Measurements from ENCODE around the gene IRF2BPL. TPM values are rescaled to one million over a fixed set of nuclear protein-coding genes. Genes with fewer than 3 reads are reported as not detected.

Gene IRF2BPL
- total RNA-seq, 1 experiment from 2014 or later, result 74.6 TPM

- CTCF ChIA-PET, result interaction anchor here (0.6 to 1.4 kb wide), 4 partner anchors 12 to 165 kb away, joined by 3 to 5 read pairs (median 4); no protein-coding TSS in a partner anchor
- H4K20me1 ChIP-seq (ENCODE audit: insufficient read depth), result no peaks in the 10 kb centered on the region
- H3K9ac ChIP-seq (ENCODE audit: low read length), result peak overlapping the region; percentile 55
- intact Hi-C loops (cut with micrococcal nuclease), result loop anchor here (5.0 kb wide), 1 partner anchor 84 kb away; no protein-coding TSS in a partner anchor
- no peaks in the 10 kb centered on the region for H3K79me2 ChIP-seq (ENCODE audit: insufficient read depth, low read length)
- ATAC-seq, result no peak
- peaks cover 80 to 82% of the 10 kb centered on the region in 2 experiments for H3K4me1 ChIP-seq (ENCODE audit: control insufficient read depth in 1 of 2, insufficient read depth in 2 of 2, low read length in 2 of 2)
- no TSS peak for BruUV-seq (replicated peaks)
- RAD21 ChIA-PET (ENCODE audit: low non-redundant PET in 1 of 2, low total read pairs in 2 of 2, uncharacterized antibody in 2 of 2, unreplicated experiment in 2 of 2), result interaction anchor here in 1 of 2 experiments (0.7 kb wide), 1 partner anchor 12 kb away, joined by 3 read pairs; the partner anchor contains the start of gene IRF2BPL
- TF ChIP-seq REST (IDR thresholded peaks at IDR 0.05; ENCODE audit: low read depth), result no peak
- no peak for TF ChIP-seq POLR2AphosphoS5 (IDR thresholded peaks at IDR 0.05; ENCODE audit: low read depth, low read length)
- no peak for TF ChIP-seq RAD21 (IDR thresholded peaks at IDR 0.05; ENCODE audit: low read depth)
- TF ChIP-seq JUND (IDR thresholded peaks at IDR 0.05), result no peak
- TF ChIP-seq ELF1 (IDR thresholded peaks at IDR 0.05; ENCODE audit: borderline replicate concordance, low read depth), result no peak
- TF ChIP-seq CEBPB (IDR thresholded peaks at IDR 0.05; ENCODE audit: low read depth), result no peak
- no peak for TF ChIP-seq EZH2 (IDR thresholded peaks at IDR 0.05)
- no peak for TF ChIP-seq ZBTB33 (IDR thresholded peaks at IDR 0.05; ENCODE audit: extremely low read depth, insufficient replicate concordance, low read length)
- no peak for TF ChIP-seq ZNF274 (IDR thresholded peaks at IDR 0.05; ENCODE audit: low read depth, low read length)
- TF ChIP-seq EZH2phosphoT487 (IDR thresholded peaks at IDR 0.05; ENCODE audit: borderline replicate concordance), result no peak
- peak overlapping the region; percentile 21 to 49 for H3K4me3 ChIP-seq (replicated peaks in 1 of 2; ENCODE audit: low read depth in 1 of 2, low read length in 2 of 2)
- DNase-seq (ENCODE audit: low read depth, low spot score), result no peak
- no peaks in the 10 kb centered on the region for H3K9me3 ChIP-seq (ENCODE audit: control insufficient read depth in 1 of 2, insufficient read depth in 1 of 2, low read depth in 1 of 2, low read length in 2 of 2)
- H2AFZ ChIP-seq (ENCODE audit: low read depth, low read length, poor library complexity, severe bottlenecking), result peak overlapping the region; percentile 86
- POLR2A ChIA-PET, result interaction anchor here (0.9 to 2.3 kb wide), 13 partner anchors 9 to 123 kb away, joined by 3 to 18 read pairs (median 6); no protein-coding TSS in a partner anchor
- no peaks in the 10 kb centered on the region for H3K36me3 ChIP-seq (ENCODE audit: control insufficient read depth in 1 of 2, insufficient read depth in 2 of 2, low read length in 2 of 2)
- peak overlapping the region; percentile 87 for H3K27ac ChIP-seq (ENCODE audit: low read depth, low read length)
- H3K4me2 ChIP-seq (ENCODE audit: low read length), result peak overlapping the region; percentile 78
- H3K27me3 ChIP-seq (ENCODE audit: insufficient read depth, low read length), result no peaks in the 10 kb centered on the region
- no peaks in the 10 kb centered on the region for H3K9me2 ChIP-seq (ENCODE audit: insufficient read depth)
Measured at GRCh38 chr14:77040741-77041653, 12.5 kb upstream of the IRF2BPL start.
